Erythroblast (primary cell): ENCODE measurements around the gene WASHC4.

Experiments used
- DNase-seq, 2 experiments: peaks; one replicate each; lab custom pipeline; 2025; lab: John Stamatoyannopoulos, UW
- GATA1 ChIP-seq: IDR thresholded peaks from 2 replicates; pipeline ENCODE4 v1.6.1; 2011; ENCODE audit warnings: low read depth, mild to moderate bottlenecking, control low read depth, low read length, moderate library complexity
- POLR2A ChIP-seq: IDR thresholded peaks from 2 replicates; pipeline ENCODE4 v1.6.1; 2011; ENCODE audit warnings: mild to moderate bottlenecking, low read length

The WASHC4 gene

GRCh38 chr12:105107171-105107493 lies 399 bp upstream of the WASHC4 start:
- DNase-seq, result no peak
- TF ChIP-seq GATA1 (no peak), POLR2A (no peak)

- peak; percentile 5 to 13 for DNase-seq
- TF ChIP-seq POLR2A, result no peak
- TF ChIP-seq GATA1, result no peak
Observed at GRCh38 chr12:105109465-105110212, 2.1 kb downstream of the WASHC4 start.

DNA sequence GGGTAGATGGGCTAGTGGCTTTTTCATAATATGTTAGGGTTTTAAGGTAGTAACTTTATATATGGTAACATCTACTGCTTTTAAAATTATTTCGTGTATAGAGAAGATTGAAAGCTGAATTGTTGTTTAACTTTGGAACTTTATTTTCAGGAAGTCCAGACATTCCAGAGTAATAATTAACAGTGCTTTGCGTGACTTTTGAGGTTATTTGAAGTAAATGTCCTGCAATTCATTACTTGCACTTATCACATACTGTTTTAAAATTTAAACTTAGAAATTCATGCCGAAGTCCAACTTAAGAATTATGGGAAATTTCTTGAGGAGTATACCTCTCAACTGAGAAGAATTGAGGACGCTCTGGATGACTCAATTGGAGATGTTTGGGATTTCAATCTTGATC lies 3.3 kb downstream of the WASHC4 start:
- TF ChIP-seq GATA1 (no peak), POLR2A (no peak)
- DNase-seq, result no peak

GRCh38 chr12:105113094-105113493 lies 5.6 kb downstream of the WASHC4 start:
- DNase-seq, result no peak
- no peak for TF ChIP-seq POLR2A

GRCh38 chr12:105116969-105117368 lies 9.4 kb downstream of the WASHC4 start:
- TF ChIP-seq POLR2A, result no peak
- TF ChIP-seq GATA1, result no peak
- DNase-seq, result no peak

- DNase-seq, result peak; percentile 56 to 65
- TF ChIP-seq POLR2A, result no peak
- TF ChIP-seq GATA1, result no peak
Observed at GRCh38 chr12:105120551-105120950, 13.0 kb downstream of the WASHC4 start.

DNA sequence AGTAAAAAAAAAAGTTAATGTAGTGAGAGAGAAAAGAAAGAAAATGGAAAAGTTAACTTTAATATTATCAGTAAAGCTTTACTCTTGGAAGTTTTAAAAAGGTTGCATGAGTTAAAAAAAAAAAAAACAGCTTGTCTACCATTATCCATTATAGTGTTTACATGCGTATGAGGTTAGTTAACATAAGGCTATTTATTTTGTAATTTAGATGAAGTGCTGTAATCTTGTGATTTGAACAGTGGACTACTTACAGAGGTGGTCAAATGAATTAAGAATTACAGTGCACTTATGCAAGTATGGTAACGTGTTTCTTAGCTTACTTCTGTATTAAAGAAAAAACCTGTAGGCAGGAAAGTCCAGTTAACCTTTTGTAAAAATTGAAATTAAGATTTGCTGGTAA lies 30.7 kb downstream of the WASHC4 start:
- no peak for DNase-seq
- TF ChIP-seq POLR2A (no peak), GATA1 (no peak)

DNA sequence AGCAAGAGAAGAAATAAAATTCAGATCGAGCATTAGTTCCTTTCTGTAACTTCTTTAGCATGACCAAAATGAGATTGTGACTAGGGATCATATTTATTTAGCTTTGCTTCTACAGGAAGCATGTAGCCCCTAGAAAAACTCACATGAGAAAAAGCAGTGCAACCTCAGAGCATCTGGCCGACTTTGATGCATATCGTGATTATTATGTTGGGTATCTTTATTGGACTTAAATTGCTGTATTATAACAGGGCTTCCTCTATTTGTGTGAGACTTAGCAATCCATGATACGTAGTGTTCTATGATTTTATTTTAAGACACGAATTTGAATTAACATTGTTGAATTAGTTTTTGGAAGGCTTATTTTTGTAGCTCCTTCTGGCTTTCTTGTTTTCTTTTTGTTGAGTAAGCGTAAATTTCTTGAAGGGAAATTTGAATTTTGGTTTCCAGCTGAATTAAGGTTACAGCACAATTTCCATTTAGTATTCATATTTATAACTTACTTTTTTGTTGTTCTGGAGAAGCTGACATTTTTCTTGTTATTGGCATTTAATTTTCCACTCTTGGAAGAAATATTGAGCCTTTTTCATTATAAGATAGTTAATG lies 33.9 kb downstream of the WASHC4 start:
- DNase-seq, result no peak
- no peak for TF ChIP-seq GATA1
- no peak for TF ChIP-seq POLR2A

- no peak for DNase-seq
- TF ChIP-seq GATA1 (no peak), POLR2A (no peak)
Observed at GRCh38 chr12:105142259-105142658, 34.7 kb downstream of the WASHC4 start.

GRCh38 chr12:105156260-105156659 lies 48.7 kb downstream of the WASHC4 start:
- no peak for DNase-seq
- TF ChIP-seq GATA1 (no peak), POLR2A (no peak)

DNA sequence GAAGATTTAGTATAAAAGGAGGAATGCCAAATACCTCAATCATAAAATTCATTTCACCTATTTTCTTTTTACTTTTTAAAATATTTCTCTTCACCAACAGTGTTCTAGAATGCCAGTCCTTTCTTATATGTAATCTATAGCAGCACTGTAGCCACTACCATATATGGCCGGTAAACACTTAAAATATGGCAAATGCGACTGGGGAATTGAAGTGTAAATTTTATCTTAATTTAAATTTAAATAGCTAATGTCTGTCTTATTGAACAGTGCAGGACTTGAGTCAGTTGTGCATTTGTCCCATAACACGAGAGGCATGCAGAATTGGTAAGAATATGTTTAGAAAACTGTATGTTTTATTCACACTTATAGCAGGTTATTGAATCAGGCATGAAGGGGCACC lies 50.1 kb downstream of the WASHC4 start:
- no peak for DNase-seq
- TF ChIP-seq POLR2A (no peak), GATA1 (no peak)

GRCh38 chr12:105158876-105159275 lies 51.3 kb downstream of the WASHC4 start:
- TF ChIP-seq GATA1, result no peak
- TF ChIP-seq POLR2A, result no peak
- DNase-seq, result no peak

DNA sequence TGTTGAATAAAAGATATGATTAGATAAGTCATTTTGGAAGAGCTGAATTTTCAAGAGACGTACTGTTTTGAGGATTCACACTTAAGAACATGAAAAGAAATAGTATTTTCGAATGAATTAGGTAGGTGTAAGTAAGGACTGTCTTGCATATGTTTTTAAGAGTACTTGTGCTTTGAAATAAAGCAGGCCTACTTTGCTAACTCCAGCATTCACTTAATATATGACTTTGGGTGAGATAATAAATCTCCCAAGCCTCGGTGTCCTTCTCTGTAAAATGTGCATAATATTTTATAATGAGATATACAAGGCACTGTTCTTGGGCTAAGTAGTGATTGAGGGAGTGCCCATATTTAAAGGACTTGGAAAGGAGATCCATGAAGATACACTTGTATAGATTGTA lies 54.6 kb downstream of the WASHC4 start:
- TF ChIP-seq GATA1, result no peak
- no peak for TF ChIP-seq POLR2A
- DNase-seq, result no peak

DNA sequence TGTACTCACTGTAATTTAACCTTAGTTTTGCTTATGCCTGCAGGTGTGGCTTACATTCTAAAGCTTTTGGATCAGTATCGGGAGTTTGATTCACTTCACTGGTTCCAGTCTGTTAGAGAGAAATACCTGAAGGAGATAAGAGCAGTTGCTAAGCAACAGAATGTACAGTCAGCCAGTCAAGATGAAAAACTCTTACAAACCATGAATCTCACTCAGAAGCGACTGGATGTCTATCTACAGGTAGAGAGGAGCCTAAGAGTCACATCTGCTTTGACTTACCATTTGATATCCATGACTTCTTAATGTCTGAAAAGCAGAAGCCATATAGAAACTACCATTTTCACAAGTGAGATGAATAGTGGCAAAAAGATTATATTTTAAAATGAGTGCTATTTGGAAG lies 56.5 kb downstream of the WASHC4 start:
- no peak for DNase-seq

GRCh38 chr12:105166736-105167135 lies 59.2 kb downstream of the WASHC4 start:
- no peak for TF ChIP-seq POLR2A
- TF ChIP-seq GATA1, result no peak
- no peak for DNase-seq

More for the DNA sequence above, 56.5 kb downstream of the WASHC4 start:
- no peak for TF ChIP-seq POLR2A
- TF ChIP-seq GATA1, result no peak
